Ovary (tissue), 9 donors: Measurements from ENCODE around the gene RB1. TPM values are rescaled to one million over a fixed set of nuclear protein-coding genes. Genes with fewer than 3 reads are reported as not detected.
A peak's percentile ranks its signal among the peaks of the same experiment; 100 is the strongest.
"Not testable (repeated sequence)": the region's sequence is repeated elsewhere in the genome, so short reads cannot be mapped to it uniquely, and the experiment has no call there.

Source experiments
- DNase-seq, 5 donors: peaks; one replicate each; pipeline ENCODE4 v3.0.0-alpha.2; 2019 to 2020
- H3K27ac ChIP-seq, 2 donors: fragments of 200-600 bp; one replicate each; pipeline versions ENCODE4 v1.5.1 to v1.8.0; 2019 to 2022
- H3K27me3 ChIP-seq: fragments of 200-600 bp; one replicate; pipeline ENCODE4 v1.8.0; 2022
- H3K36me3 ChIP-seq: fragments of 200-600 bp; sonication (generic); one replicate; pipeline ENCODE4 v1.5.1; 2019
- H3K4me1 ChIP-seq: one replicate; pipeline ENCODE4 v1.8.1; 2013; ENCODE audit warnings: mild to moderate bottlenecking, moderate library complexity; ENCODE audit not compliant: insufficient read depth
- H3K4me3 ChIP-seq: fragments of 200-600 bp; sonication (generic); one replicate; pipeline ENCODE4 v1.5.1; 2017
- H3K9me3 ChIP-seq, 2 donors: fragments of 200-600 bp in 1 of 2; sonication (generic) in 1 of 2; one replicate each; pipeline versions ENCODE4 v1.5.1 to v1.8.1; 2013 to 2019; ENCODE audit warnings: mild to moderate bottlenecking in 1 of 2, moderate library complexity in 1 of 2
- EP300 ChIP-seq: sonication (generic); formaldehyde crosslinking; IDR thresholded peaks from one replicate; pipeline ENCODE4 v1.6.1; 2017; ENCODE audit warnings: antibody characterized with exemption
- POLR2A ChIP-seq: fragments of 450-650 bp; IDR thresholded peaks from one replicate; pipeline ENCODE4 v1.6.1; 2017; ENCODE audit warnings: antibody characterized with exemption, mild to moderate bottlenecking, moderate library complexity
- WGBS, 3 donors: extraction: QIAGEN DNeasy Blood & Tissue Kit in 1 of 3; methylation state at CpG; one replicate each; pipeline versions ENCODE4 v1.1.5 to v1.1.7; 2013 to 2017; 5-methylcytosine and 5-hydroxymethylcytosine counted together
- intact Hi-C, 4 donors: fragments of 100-400 bp; cut with DNase I; formaldehyde crosslinking; loops; one replicate each; pipeline versions ENCODE4 v1.11.0 to v1.15.1; 2022 to 2023
- polyA plus RNA-seq, 2 donors: library from polyadenylated mRNA; stranded (reverse); fragments of 200-250 nt in 1 of 2; fragments of 350-450 nt in 1 of 2; fragmentation: Illumina TruSeq in 1 of 2; extraction: RNeasy Lipid Tissue Mini Kit (QIAGEN cat#74804) in 1 of 2; gene quantifications; one replicate each; pipeline ENCODE4 v1.2.3, GENCODE V29; 2013 to 2014
- total RNA-seq, 7 donors: library from RNA; depleted of rRNA in 2 of 7; stranded (reverse); fragments of >200 nt in 2 of 7; fragmentation: NEBNext Ultra II Directional in 3 of 7; extraction: Animal tissue kit (Norgen Biotek cat#: 25700) in 3 of 7; gene quantifications; one replicate each; pipeline versions ENCODE4 v1.1.0 to v1.2.4, GENCODE V29; 2016 to 2023
- TF ChIP-seq, protein P1 (sequence below), 3 donors: fragments of 450-650 bp in 2 of 3; fragments of 200-600 bp in 1 of 3; IDR thresholded peaks; one replicate each; pipeline versions ENCODE4 v1.5.1 to v1.8.0; 2016 to 2022; ENCODE audit warnings: antibody characterized with exemption in 3 of 3, mild to moderate bottlenecking in 1 of 3
- donor health status: DM: no; HTN: no; CAD: no; lungs with moderate emphysema.
- donor health status: DM: no; HTN: no; CAD: no.
- donor health status: Bipolar disorder and iron deficiency.
- donor health status: DM: yes; HTN: yes; CAD: no.
- donor health status: DM: no; HTN: no; CAD: no.
- donor health status: DM: yes; HTN: yes; CAD: no.

RB1 gene
- total and polyA plus RNA-seq, 9 donors = 11.4 to 36.6 (median 27.1) TPM

GRCh38 chr13:48449656-48450055, 146.1 kb downstream of the RB1 start:
- no peaks in the 10 kb centered on the region for H3K4me1 ChIP-seq
- H3K9me3 ChIP-seq = no peaks in the 10 kb centered on the region
- 85 to 95% (median 89%) methylated on average over 2 of the region's 2 CpGs for WGBS, 3 donors
- H3K27ac ChIP-seq = no peak overlapping the region
- no peak for DNase-seq
- intact Hi-C loops = no loop called here
- no peaks in the 10 kb centered on the region for H3K27me3 ChIP-seq
- no peak overlapping the region for H3K4me3 ChIP-seq
- TF ChIP-seq POLR2A (no peak), EP300 (no peak)
- TF ChIP-seq, protein P1, sequence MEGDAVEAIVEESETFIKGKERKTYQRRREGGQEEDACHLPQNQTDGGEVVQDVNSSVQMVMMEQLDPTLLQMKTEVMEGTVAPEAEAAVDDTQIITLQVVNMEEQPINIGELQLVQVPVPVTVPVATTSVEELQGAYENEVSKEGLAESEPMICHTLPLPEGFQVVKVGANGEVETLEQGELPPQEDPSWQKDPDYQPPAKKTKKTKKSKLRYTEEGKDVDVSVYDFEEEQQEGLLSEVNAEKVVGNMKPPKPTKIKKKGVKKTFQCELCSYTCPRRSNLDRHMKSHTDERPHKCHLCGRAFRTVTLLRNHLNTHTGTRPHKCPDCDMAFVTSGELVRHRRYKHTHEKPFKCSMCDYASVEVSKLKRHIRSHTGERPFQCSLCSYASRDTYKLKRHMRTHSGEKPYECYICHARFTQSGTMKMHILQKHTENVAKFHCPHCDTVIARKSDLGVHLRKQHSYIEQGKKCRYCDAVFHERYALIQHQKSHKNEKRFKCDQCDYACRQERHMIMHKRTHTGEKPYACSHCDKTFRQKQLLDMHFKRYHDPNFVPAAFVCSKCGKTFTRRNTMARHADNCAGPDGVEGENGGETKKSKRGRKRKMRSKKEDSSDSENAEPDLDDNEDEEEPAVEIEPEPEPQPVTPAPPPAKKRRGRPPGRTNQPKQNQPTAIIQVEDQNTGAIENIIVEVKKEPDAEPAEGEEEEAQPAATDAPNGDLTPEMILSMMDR (IDR thresholded peaks at IDR 0.05) = no peak
- H3K36me3 ChIP-seq = no peaks in the 10 kb centered on the region

GRCh38 chr13:48451196-48451595, 147.6 kb downstream of the RB1 start:
- H3K27ac ChIP-seq, H3K4me3 ChIP-seq, H3K27me3 ChIP-seq, H3K36me3 ChIP-seq, intact Hi-C loops, H3K4me1 ChIP-seq, H3K9me3 ChIP-seq, DNase-seq: not testable (repeated sequence)

DNA sequence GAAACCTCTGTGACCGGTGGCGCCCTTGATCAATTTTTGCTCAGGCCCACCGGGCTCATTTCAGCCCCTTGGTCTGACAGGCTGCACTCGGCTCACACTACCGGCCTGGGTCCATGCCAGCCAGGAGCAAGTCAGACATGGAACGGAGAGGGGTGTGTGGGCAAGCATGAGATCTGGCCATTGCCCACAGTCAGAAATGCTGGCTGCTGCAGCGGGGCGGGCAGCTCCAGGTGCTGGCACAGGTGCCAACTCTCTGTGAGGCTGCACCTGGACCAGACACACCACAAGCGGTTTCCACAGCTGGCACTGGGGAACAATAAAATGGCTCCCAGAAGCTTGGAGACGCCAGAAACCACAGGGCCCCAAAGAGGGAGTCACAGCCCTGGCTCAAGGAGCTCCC, 153.0 kb downstream of the RB1 start:
- DNase-seq = no peak
- TF ChIP-seq, protein P1 (IDR thresholded peaks at IDR 0.05) = no peak
- TF ChIP-seq EP300 (no peak), POLR2A (no peak)

GRCh38 chr13:48457578-48458242, 154.2 kb downstream of the RB1 start:
- Histone ChIP-seq H3K36me3 (no peaks in the 10 kb centered on the region), H3K9me3 (no peaks in the 10 kb centered on the region), H3K27me3 (no peaks in the 10 kb centered on the region), H3K4me1 (no peaks in the 10 kb centered on the region), H3K27ac (no peak overlapping the region), H3K4me3 (no peak overlapping the region)
- intact Hi-C loops = no loop called here
- WGBS, 3 donors = 92 to 97% (median 93%) methylated on average over 28 of the region's 28 CpGs
- DNase-seq = peak in 2 of 5 donors; percentile 13 to 28
- TF ChIP-seq POLR2A = no peak
- no peak for TF ChIP-seq EP300
- TF ChIP-seq, protein P1 (IDR thresholded peaks at IDR 0.05) = no peak

More for the DNA sequence above, 153.0 kb downstream of the RB1 start:
- Histone ChIP-seq H3K9me3 (no peaks in the 10 kb centered on the region), H3K4me3 (no peak overlapping the region), H3K4me1 (no peaks in the 10 kb centered on the region), H3K27ac (no peak overlapping the region), H3K27me3 (no peaks in the 10 kb centered on the region), H3K36me3 (no peaks in the 10 kb centered on the region)
- intact Hi-C loops = no loop called here
- 96 to 97% (median 97%) methylated on average over 10 of the region's 10 CpGs for WGBS, 3 donors

DNA sequence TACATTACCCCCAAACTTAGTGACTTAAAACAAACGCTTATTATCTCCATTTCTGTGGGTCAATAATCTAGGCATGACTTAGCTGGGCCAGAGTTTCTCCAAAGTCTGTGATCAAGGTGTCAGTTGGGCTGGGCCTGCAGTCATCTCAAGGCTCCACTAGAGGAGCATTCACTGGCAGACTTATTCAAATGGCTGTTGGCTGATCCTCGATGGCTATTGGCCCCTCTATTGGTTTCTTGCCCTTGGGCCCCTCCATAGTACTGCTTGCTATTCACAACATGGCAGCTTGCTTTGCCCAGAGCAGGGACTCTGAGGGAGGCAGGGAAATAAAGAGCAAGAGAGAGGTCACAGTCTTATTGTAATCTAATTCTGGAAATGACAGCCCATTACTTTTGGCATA, 171.7 kb downstream of the RB1 start:
- Histone ChIP-seq H3K9me3 (no peaks in the 10 kb centered on the region), H3K36me3 (no peaks in the 10 kb centered on the region), H3K4me1 (no peaks in the 10 kb centered on the region), H3K27ac (no peak overlapping the region), H3K4me3 (no peak overlapping the region), H3K27me3 (no peaks in the 10 kb centered on the region)
- WGBS, 3 donors = 94 to 97% (median 95%) methylated on average over 2 of the region's 2 CpGs
- no peak for DNase-seq
- TF ChIP-seq, protein P1 (IDR thresholded peaks at IDR 0.05) = no peak
- TF ChIP-seq EP300 (no peak), POLR2A (no peak)
- intact Hi-C loops = no loop called here
